Fibroblast of skin of right biceps (primary cell): ENCODE data around the gene HAUS5.
"Not testable (repeated sequence)": the region's sequence is repeated elsewhere in the genome, so short reads cannot be mapped to it uniquely, and the experiment has no call there.

ENCODE experiments used
- DNase-seq: peaks from one replicate; pipeline ENCODE4 v3.0.0-alpha.2; 2013

HAUS5 gene, protein sequence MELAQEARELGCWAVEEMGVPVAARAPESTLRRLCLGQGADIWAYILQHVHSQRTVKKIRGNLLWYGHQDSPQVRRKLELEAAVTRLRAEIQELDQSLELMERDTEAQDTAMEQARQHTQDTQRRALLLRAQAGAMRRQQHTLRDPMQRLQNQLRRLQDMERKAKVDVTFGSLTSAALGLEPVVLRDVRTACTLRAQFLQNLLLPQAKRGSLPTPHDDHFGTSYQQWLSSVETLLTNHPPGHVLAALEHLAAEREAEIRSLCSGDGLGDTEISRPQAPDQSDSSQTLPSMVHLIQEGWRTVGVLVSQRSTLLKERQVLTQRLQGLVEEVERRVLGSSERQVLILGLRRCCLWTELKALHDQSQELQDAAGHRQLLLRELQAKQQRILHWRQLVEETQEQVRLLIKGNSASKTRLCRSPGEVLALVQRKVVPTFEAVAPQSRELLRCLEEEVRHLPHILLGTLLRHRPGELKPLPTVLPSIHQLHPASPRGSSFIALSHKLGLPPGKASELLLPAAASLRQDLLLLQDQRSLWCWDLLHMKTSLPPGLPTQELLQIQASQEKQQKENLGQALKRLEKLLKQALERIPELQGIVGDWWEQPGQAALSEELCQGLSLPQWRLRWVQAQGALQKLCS

DNA sequence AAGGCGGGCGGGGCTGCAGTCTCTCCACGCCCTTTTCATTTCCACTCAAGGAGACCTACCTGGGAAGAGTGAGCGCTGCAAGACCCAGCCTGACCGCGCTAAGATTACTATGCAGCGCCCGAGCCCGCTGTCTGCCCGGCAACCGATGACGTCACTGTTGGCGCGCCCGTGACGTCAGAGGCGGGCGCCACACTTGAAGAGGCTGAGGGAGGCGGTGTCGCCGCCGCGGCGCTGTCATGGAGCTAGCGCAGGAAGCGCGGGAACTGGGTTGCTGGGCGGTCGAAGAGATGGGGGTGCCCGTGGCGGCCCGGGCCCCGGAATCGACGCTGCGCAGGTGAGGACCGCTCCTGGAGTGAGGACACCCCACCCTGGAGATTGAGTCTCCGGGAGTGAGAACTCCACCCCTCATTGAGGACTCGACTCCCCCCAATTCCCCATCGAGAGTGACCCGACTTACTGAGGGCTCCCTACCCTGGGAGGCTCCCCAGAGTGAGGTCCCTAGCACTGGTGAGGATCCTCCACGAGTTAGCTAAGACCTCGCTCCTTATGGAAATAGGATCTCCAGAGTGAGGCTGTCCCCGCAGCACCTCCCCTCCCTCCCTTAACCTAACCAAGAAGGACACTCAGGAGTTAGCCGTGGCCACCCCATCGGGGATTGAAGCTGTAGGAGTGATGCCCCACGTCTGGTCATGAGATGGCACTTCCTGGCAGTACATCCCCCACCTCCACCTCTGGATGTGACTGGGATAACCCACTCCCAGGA, at the start of gene HAUS5:
Gene HAUS5 (plus strand): TSS at position 177 of the 763 bp plus-strand sequence. CDS start 60 bp downstream, at position 237.
- peak; percentile 92 for DNase-seq

DNA sequence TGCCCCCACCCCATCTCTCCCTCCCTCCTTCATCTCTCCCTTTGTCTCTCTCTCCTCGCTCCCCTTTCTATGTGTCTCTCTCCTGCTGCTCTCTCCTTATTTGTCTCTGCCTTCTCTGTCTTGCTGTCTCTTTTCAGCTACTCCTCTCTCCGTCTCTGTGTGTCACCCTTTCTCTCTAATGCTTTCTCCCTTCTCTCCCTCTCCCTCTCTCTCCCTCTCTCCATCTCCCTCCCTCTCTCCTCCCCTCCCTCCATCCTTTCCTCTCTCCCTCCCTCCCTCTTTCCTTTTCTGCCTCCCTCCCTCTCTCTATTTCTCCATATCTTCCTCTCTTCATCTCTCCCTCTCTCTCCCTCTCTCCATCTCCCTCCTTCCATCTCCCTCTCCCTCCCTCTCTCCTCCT, 49.8 kb upstream of the HAUS5 start:
- DNase-seq = no peak

DNA sequence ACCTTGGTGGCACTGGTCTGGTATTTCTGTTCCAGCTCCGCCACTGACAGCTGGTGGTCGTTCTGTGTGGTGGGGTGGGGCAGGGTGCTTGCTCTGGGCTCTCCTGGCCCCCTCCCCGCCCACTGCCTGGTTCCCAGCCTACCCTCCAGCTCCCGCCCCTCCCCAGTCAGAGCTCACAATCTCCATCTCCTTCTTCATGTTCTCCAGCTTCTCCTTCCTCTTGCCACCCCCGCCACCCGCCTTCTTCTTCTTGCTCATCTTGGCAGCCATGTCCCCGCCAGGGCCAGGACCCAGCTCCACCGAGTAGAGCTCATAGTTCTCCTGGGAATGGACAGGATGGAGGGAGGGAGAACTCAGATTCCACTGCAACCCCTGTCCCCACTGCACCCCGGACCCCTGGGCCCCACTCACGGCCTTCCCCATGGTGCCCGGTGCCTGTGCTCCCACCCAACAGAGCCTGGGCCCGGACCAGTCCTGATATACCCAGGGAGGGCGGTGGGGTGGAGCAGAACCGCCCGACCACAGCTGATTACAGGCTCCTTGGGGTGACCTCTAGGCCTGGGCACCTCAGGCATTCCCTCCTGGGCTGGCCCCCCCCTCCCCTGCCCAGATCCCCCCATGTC, 49.2 kb upstream of the HAUS5 start, which contains the start of gene ATP4A:
Gene ATP4A (minus strand): TSS at position 452 of the 623 bp plus-strand sequence. CDS start 29 bp downstream, at position 423.
- no peak for DNase-seq

DNA sequence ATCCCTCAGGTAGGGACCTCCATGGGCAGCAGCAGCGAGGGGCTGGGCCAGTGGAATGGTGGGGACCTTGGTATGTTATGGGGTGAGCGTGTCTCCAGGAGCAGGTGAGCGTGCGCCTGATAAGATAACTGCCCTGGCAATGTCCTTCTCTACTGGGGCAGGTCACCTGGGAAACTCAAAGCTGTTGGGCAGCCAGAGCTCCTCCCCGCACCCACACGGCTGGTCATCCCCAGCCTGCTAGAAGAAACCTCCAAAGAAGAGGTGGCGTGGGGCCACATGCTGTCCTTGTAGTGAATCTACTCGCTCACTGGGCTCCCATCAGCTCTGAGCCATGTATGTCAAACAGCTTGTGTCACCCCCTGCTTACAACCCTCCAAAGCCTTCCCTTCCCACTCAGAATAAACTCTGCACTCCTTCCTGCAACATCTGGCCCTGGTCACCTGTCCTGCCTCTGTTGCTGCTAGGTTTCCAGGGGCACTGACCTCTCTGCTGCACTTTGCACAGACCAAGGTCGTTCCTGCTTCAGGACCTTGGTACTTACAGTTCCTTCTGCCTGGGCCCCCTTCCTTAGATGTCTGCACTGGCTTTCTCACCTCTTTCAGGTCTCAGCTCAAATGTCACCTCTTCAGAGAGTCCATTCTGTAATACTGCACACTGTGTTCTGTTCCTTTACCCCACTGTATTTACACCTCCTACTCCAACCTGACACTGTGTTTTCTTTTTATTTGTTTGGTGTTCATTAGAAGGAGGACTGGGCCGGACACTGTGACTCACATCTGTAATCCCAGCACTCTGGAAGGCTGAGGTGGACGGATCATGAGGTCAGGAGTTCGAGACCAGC, 47.3 kb upstream of the HAUS5 start:
- DNase-seq = no peak

DNA sequence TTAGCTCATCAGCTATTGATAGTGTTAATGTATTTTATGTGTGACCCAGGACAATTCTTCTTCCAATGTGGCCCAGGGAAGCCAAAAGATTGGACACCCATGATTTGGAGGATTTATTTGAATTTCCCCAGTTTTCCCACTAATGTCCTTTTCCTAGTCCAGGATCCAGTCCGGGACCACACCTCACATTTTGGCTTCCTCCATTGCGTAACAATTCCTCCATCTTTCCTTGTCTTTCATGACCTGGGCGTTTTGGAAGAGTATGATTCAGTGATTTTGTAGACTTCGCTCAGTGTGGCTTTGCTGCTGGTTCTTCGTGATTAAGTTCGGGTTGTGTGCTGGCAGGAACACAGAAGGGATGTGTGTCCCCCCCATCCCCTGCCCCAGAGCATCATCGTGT, 45.8 kb upstream of the HAUS5 start:
- no peak for DNase-seq

DNA sequence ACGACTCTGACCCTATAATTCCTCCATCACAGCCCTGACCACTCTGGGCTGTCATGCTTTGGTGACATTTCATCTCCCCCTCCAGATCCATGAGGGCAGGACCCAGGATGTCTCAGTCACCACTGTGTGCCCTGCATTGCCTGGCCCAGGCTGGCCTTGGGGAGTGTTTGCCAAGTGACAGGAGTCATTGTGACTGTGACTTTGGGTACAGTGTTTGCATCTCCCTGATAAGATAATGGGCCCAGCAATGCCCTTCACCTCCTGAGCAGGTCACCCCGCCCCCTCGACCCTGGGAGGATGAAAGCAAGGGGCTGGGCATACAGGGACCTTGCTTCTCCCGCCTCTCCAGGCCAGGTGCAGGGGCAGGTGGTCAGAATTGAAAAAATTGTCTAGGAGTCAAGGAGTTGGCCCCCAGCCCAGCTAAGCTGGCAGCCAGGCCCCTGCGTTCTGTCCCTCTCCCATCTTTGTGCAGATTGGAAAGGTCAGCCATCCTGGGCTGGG, 43.2 kb upstream of the HAUS5 start:
- DNase-seq = no peak

DNA sequence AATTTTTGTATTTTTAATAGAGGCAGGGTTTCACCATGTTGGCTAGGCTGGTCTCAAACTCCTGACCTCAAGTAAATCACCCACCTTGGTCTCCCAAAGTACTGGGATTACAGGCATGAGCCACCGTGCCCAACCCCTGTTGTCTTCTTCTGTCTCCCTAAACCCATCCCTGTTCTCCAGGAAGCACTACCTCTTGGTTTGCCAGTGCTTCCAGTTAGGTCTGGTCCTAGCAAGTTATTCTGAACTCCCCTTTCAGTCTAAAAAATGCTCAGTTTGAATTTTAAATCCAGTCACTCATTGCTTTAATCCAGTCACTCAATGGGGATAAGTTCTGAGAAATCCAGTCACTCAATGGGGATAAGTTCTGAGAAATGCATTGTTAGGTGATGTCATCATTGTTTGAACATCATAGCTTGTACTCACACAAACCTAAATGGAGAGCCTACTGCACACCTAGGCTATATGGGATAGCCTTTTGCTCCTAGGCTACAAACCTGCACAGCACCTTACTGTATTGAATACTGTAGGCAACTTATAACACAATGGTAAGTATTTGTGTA, 41.0 kb upstream of the HAUS5 start:
- no peak for DNase-seq

DNA sequence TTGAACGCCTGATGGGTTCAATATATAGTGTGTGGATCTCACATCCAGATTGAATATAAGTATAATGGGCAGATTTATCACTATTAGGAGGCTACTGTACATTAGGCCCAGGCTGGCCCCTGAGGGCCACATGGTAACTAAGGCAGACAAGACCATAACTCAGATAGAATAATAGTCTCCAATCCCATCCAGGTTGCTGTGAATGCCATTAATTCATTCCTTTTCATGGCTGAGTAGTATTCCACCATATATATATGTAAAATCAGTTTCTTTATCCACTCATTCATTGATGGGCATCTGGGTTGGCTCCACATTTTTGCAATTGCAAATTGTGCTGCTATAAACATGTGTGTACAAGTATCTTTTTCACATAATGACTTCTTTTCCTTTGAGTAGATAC, 34.6 kb upstream of the HAUS5 start:
- DNase-seq = no peak

DNA sequence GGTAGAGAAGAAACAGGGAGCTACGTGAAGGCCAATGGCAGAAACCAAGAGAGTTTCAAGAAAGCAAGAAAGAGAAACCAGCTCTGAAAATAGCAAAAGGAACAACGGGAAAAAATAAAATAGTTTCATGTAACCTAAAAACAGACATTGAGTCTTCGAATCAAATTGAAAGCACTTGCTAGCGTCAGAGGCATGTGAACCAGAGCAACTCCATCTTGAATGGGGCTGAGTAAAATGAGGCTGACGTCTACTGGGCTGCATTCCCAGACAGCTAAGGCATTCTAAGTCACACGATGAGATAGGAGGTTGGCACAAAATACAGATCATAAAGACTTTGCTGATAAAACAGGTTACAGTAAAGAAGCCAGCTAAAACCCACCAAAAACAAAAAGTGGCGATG, 33.8 kb upstream of the HAUS5 start:
- DNase-seq = no peak

DNA sequence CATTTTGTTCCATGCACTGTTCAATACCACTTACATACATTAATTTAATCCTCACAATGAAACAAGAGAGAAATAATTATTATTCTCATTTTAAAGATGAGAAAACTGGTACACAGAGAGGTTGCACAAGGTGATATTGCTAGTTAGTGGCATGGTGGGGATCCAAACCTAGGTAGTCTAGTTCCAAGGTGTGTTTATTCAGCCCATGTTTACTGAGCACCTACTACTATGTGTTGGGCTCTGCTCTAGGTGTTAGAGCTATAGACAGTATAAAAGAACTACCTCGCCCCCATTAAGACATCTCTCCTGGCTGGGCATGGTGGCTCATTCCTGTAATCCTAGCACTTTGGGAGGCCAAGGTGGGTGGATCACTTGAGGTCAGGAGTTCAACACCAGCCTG, 29.8 kb upstream of the HAUS5 start:
- no peak for DNase-seq

DNA sequence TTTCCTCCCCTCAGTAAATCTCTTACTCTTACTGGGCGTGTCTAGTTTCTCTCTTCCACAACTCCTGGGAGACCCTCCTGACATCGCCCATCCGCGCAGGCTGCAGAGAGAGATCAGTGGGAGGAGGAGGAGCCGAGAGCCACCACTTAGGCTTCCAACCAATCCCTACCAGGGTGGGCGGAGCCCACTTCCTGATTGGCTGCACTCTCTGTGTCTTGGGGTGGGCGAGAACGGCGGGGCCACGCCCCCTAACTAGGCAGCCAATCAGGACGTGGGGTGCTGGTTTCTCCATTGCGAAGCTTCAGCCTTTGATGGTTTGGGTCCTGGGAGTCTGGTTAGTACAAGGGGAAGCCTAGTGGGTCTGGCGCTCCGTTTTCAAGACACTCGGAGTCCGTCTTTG, 26.7 kb upstream of the HAUS5 start, which contains the start of gene PMIS2:
Gene PMIS2 (plus strand): TSS at position 326 of the 400 bp plus-strand sequence. CDS start 87 bp downstream, outside the sequence.
- peak; percentile 7 for DNase-seq

DNA sequence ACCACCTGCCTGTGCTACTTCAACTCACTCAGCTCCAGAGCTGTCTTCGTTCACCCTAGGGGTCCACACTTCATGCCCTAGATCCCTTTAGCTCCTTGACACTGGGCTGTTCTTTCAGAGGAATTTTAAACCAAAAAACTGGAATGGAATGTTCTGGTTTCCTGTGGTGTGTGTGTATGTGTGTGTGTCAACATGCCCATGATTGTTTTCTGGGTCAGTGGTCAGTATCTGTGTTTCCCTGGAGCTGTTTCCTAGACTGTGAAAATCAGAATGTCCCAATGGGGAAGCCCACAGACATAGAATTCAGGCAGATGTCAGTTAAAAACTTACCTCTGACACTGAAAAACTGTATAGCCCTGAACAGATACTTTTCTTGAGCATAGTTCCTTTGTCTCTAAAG, 25.2 kb upstream of the HAUS5 start:
- DNase-seq = no peak

DNA sequence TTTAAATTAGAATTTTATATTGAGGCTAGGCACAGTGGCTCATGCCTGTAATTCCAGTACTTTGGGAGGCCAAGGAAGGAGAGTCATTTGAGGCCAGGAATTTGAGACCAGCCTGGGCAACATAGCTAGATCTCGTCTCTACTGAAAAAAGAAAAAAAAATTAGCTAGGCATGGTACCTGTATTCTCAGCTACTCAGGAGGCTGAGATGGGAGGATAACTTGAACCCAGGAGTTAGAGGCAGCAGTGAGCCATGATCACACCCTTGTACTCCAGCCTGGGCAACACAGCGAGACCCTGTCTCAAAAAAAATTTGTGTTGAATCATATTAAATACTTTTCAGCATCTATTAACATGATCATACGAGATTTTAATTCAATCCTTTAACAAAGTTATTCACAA, 21.7 kb upstream of the HAUS5 start:
- DNase-seq = no peak

DNA sequence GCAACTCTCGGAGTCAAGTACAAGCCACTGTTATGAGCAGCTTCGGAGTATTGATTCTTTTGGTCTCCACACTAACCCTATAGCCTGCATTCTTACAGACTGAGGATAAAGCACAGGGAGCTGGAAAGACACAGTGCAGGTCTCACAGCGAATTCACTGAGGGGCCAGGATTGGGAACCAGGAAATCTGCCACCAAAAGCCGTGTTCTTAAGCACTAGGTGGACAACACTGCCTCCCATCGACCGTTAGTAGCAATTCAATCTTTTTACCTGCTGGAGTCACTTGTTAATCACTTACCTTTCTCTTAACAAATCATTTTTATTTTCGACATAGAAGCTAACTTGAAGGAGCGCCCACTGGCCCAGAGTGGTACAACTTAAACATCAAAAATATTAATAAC, 20.3 kb upstream of the HAUS5 start:
- DNase-seq = peak; percentile 19

DNA sequence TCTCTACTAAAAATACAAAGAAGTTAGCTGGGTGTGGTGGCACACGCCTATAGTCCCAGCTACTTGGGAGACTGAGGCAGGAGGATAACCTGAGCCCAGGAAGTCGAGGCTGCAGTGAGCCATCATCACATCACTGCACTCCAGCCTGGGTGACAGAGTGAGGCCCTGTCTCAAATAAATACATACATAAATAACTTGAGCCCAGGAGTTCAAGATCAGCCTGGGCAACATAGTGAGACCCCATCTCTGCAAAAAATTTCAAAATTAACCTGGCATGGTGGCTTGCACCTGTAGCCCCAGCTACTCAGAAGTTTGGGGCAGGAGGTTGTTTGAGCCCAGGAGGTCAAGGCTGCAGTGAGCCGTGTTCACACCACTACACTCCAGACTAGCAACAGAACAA, 17.5 kb upstream of the HAUS5 start:
- DNase-seq = not testable (repeated sequence)

DNA sequence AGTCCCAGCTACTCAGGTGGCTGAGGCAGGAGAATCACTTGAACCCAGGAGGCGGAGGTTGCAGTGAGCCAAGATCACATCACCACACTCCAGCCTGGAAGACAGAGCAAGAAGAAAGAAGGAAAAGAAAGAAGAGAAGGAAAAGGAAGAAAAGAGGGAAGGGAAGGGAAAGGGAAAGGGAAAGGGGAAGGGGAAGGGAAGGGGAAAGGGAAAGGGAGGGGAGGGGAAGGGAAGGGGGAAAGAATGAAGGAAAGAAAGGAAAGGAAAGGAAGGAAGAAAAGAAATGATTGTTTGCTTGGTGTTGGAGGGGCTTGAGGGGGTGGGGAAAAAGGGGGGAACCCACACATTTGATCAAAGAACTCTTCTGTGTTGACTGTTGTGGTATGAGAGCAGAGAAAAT, 16.6 kb upstream of the HAUS5 start:
- DNase-seq = no peak

DNA sequence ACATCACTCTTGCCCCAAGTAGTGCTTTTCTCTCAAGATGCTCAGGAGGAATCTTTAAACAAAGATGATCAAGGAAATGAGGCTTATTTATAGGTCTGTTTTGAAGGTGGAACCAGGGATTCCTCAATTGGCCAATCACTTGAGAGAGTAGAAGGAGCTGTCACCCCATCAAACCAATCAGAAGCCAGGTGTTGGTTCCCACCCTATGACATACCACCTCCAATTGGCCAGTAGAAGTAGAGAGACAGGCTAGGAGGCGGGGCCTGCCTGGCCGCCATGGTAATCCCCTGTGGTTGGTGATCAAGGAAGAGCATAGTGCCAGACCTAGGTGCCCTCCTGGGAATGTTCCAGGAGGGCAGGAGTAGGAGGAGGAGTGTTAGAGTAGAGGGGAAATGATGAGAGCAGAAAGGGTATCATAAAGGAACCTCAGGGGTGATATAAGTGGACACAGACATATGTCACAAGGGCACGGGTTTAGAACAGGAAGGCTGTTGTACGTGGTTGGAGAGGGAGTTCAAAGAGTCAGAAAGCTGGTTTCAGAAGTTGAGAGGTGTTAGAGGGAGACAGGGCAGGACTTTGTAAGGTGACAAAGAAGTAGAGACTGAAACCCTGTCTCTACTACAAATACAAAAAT, 16.1 kb upstream of the HAUS5 start:
- no peak for DNase-seq

DNA sequence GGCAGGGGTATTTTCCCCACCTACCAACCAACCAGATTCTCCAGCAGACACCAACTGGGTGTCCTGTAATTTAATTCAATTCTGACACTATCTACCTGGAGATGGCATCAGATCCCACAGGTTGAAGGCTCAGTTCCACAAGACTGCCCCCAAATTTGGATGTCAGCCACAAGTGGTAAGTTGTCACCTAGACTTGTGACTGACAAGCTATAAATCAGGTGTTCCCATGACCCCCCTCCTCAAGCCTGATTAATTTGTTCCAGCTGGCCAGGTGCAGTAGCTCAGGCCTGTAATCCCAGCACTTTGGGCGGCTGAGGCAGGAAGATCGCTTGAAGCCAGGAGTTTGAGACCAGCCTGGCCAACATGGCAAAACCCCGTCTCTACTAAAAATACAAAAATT, 10.6 kb upstream of the HAUS5 start:
- no peak for DNase-seq

DNA sequence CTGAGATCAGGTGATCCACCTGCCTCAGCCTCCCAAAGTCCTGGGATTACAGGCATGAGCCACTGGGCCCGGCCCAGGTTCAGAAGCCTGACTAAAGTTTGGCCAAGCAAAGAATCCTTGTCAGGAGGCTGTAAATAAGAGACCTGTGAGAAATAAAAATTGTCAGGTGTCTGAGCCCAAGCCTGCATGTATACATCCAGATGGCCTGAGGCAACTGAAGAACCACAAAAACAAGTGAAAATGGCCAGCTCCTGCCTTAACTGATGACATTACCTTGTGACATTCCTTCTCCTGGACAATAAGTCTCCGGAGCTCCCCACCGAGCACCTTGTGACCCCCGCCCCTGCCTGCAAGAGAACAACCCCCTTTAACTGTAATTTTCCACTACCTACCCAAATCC, 8.1 kb upstream of the HAUS5 start:
- DNase-seq = not testable (repeated sequence)

DNA sequence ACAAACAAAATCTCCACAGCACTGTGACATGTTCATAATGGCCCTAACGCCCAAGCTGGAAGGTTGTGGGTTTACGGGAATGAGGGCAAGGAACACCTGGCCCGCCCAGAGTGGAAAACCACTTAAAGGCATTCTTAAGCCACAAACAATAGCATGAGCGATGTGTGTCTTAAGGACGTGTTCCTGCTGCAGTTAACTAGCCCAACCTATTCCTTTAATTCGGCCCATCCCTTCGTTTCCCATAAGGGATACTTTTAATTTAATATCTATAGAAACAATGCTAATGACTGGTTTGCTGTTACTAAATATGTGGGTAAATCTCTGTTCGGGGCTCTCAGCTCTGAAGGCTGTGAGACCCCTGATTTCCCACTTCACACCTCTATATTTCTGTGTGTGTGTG, 5.4 kb upstream of the HAUS5 start:
- not testable (repeated sequence) for DNase-seq

DNA sequence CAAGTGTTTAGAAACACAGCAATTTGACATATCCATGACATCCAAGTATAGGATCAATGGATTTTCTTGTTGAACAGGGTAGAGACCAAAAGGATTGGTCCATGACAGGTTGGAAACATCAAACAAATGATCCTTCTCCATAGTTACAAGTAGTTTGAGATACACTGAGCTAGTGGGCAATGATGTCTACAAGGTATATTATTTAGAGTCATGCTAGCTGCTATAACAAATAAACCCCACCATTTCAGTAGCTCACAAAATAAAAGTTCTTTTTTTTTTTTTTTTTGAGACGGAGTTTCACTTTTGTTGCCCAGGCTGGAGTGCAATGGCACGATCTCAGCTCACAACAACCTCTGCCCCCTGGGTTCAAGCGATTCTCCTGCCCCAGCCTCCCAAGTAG, 4.9 kb upstream of the HAUS5 start:
- DNase-seq = no peak
